Measurements from ENCODE around the gene WARS2.

The WARS2 gene

GRCh38 chr1:119000371-119001180, 139.9 kb downstream of the WARS2 start:
- no peak for DNase-seq

- no peak for DNase-seq
These were observed 140.9 kb downstream of the WARS2 start for GRCh38 chr1:118999348-119000071.

GRCh38 chr1:118998171-118998570, 142.3 kb downstream of the WARS2 start:
- DNase-seq, result no peak

GRCh38 chr1:118997225-118997624, 143.2 kb downstream of the WARS2 start:
- DNase-seq, result no peak

GRCh38 chr1:118995312-118996016, 145.0 kb downstream of the WARS2 start:
- DNase-seq, result no peak

- DNase-seq, result no peak
These were observed 146.8 kb downstream of the WARS2 start for GRCh38 chr1:118993700-118994026.

GRCh38 chr1:118992868-118993699, 147.4 kb downstream of the WARS2 start:
- DNase-seq, result no peak

GRCh38 chr1:118992237-118992825, 148.1 kb downstream of the WARS2 start:
- no peak for DNase-seq

- no peak for DNase-seq
These were observed 149.0 kb downstream of the WARS2 start for GRCh38 chr1:118991448-118991847.

GRCh38 chr1:118990513-118991152, 149.8 kb downstream of the WARS2 start:
- no peak for DNase-seq

- DNase-seq, result no peak
These were observed 150.5 kb downstream of the WARS2 start for GRCh38 chr1:118989878-118990378.

GRCh38 chr1:118989006-118989815, 151.2 kb downstream of the WARS2 start:
- DNase-seq, result no peak

GRCh38 chr1:118988186-118989005, 152.1 kb downstream of the WARS2 start, which contains the start of gene TBX15:
TBX15 (minus strand) TSS chr1:118988343; CDS start chr1:118987795, 548 bp downstream.
- no peak for DNase-seq

GRCh38 chr1:118987468-118988185, 152.8 kb downstream of the WARS2 start:
- DNase-seq, result no peak

GRCh38 chr1:118986555-118987467, 153.6 kb downstream of the WARS2 start:
- no peak for DNase-seq
